ENCODE measurements around the gene MAGIX. TPM values are rescaled to one million over a fixed set of nuclear protein-coding genes. Genes with fewer than 3 reads are reported as not detected.

Gene MAGIX
- total RNA-seq, 4 donors from 2014 or later, result 5.6 to 28.8 (median 12.7) TPM

GRCh38 chrX:49214996-49215526, 52.5 kb downstream of the MAGIX start:
- Histone ChIP-seq H3K27me3 (no peaks in the 10 kb centered on the region), H3K4me1 (no peaks in the 10 kb centered on the region), H3K36me3 (no peaks in the 10 kb centered on the region), H3K27ac (no peak overlapping the region), H3K4me3 (no peak overlapping the region), H3K9me3 (no peaks in the 10 kb centered on the region)
- no peak for TF ChIP-seq POLR2A (IDR thresholded peaks at IDR 0.05)
- TF ChIP-seq EP300 (IDR thresholded peaks at IDR 0.05; ENCODE audit: low read depth), result no peak
- no peak for TF ChIP-seq CTCF (IDR thresholded peaks at IDR 0.05)
- TF ChIP-seq POLR2AphosphoS5 (IDR thresholded peaks at IDR 0.05), result no peak
- in situ Hi-C loops (cut with MboI; ENCODE audit: low pct_ligation_motif_present in 1 of 4, low pct_unique_long_range_greater_than_20kb in 1 of 4, low sequenced_read_pairs in 3 of 4) (no loop called here), intact Hi-C loops (cut with DNase I; ENCODE audit: low total_unique reads) (no loop called here)
- DNase-seq, result no peak
- 81 to 83% methylated on average over 1 to 14 of the region's 14 CpGs for WGBS, 2 donors (ENCODE audit: low coverage in 1 of 2)

Small RNAs within 50 kb of the gene (small RNA-seq; reads per million reads assigned to genes)
- 0 to 0.12 (median 0) reads per million in 4 donors for gene RN7SL262P

Other genes with a start within 250 kb of the MAGIX start
- 10 to 100 TPM in 3 of 4 donors, not detected in 1; 11.2 to 50.7 (median 20.6) TPM for gene PIM2, start 243.7 kb upstream of the MAGIX start, total RNA-seq
- gene OTUD5, start 205.2 kb upstream of the MAGIX start, total RNA-seq, result 10 to 100 TPM; 39.4 to 96.9 (median 40.6) TPM
- gene KCND1, start 190.9 kb upstream of the MAGIX start, total RNA-seq, result under 1 TPM in 2 of 4 donors, not detected in 2; 0.95 to 0.96 TPM
- 100 to 1,000 TPM in 1 of 4 donors, 10 to 100 TPM in 3; 34.8 to 102 (median 52.9) TPM for gene GRIPAP1, start 160.5 kb upstream of the MAGIX start, total RNA-seq
- 10 to 100 TPM; 31.7 to 45.6 (median 44.7) TPM for gene TFE3, start 119.4 kb upstream of the MAGIX start, total RNA-seq
- gene CCDC120, start 103.8 kb upstream of the MAGIX start, total RNA-seq, result 10 to 100 TPM in 2 of 4 donors, 1 to 10 TPM in 2; 4.4 to 19.1 (median 9.9) TPM
- 10 to 100 TPM in 2 of 4 donors, 1 to 10 TPM in 2; 3.4 to 16.8 (median 9.2) TPM for gene PRAF2, start 88.8 kb upstream of the MAGIX start, total RNA-seq
- 100 to 1,000 TPM in 2 of 4 donors, 10 to 100 TPM in 2; 73.5 to 205 (median 117) TPM for gene WDR45, start 82.9 kb upstream of the MAGIX start, total RNA-seq
- gene GPKOW, start 39.0 kb upstream of the MAGIX start, total RNA-seq, result 10 to 100 TPM; 10.7 to 21.8 (median 18.0) TPM
- gene PLP2, start 9.1 kb downstream of the MAGIX start, total RNA-seq, result 10 to 100 TPM; 31.0 to 60.3 (median 43.2) TPM
- gene PRICKLE3, start 23.6 kb downstream of the MAGIX start, total RNA-seq, result 10 to 100 TPM; 14.5 to 40.0 (median 33.2) TPM
- gene SYP, start 37.4 kb downstream of the MAGIX start, total RNA-seq, result 1 to 10 TPM; 1.1 to 7.6 (median 5.0) TPM
- gene CACNA1F, start 70.6 kb downstream of the MAGIX start, total RNA-seq, result 1 to 10 TPM in 1 of 4 donors, under 1 TPM in 2, not detected in 1; 0.32 to 2.8 (median 0.96) TPM
- gene CCDC22, start 72.7 kb downstream of the MAGIX start, total RNA-seq, result 10 to 100 TPM; 11.0 to 13.7 (median 12.6) TPM
- gene FOXP3, start 102.0 kb downstream of the MAGIX start, total RNA-seq, result not detected
- 10 to 100 TPM in 1 of 4 donors, 1 to 10 TPM in 3; 2.0 to 18.7 (median 2.8) TPM for gene PPP1R3F, start 107.0 kb downstream of the MAGIX start, total RNA-seq
- gene GAGE10, start 140.9 kb downstream of the MAGIX start, total RNA-seq, result not detected
- gene GAGE12J, start 159.3 kb downstream of the MAGIX start, total RNA-seq, result not detected
- gene GAGE13, start 168.8 kb downstream of the MAGIX start, total RNA-seq, result not detected